Measurements from ENCODE around the gene ADAM15. TPM values are rescaled to one million over a fixed set of nuclear protein-coding genes. Genes with fewer than 3 reads are reported as not detected.
A peak's percentile ranks its signal among the peaks of the same experiment; 100 is the strongest.

The ADAM15 gene
- total RNA-seq, 1 donor from 2014 or later: 15.7 TPM

GRCh38 chr1:155081472-155082300 lies 30.6 kb downstream of the ADAM15 start:
- peak overlapping the region; percentile 98 for H3K4me2 ChIP-seq
- no peaks in the 10 kb centered on the region for H3K79me2 ChIP-seq (ENCODE audit: low read depth)
- H3K4me3 ChIP-seq: peak overlapping the region; percentile 80
- no peaks in the 10 kb centered on the region for H3K9me3 ChIP-seq (ENCODE audit: low read depth)
- TF ChIP-seq EZH2 (IDR thresholded peaks at IDR 0.05): peak; percentile 96
- no peak for TF ChIP-seq CTCF (IDR thresholded peaks at IDR 0.05)
- no peak for TF ChIP-seq EZH2phosphoT487 (IDR thresholded peaks at IDR 0.05)
- H4K20me1 ChIP-seq (ENCODE audit: low read depth): peaks cover 29% of the 10 kb centered on the region
- H3K9ac ChIP-seq: no peak overlapping the region
- Mint-ChIP-seq H3K27me3 (ENCODE audit: insufficient read depth, low read depth) (peaks cover 46% of the 10 kb centered on the region), H3K4me1 (peaks cover 50% of the 10 kb centered on the region), H3K4me3 (peak overlapping the region; percentile 82), H3K36me3 (no peaks in the 10 kb centered on the region), H3K27ac (no peak overlapping the region), H3K9me3 (no peaks in the 10 kb centered on the region)
- H2AFZ ChIP-seq (replicated peaks): no peak overlapping the region
- peaks cover 59% of the 10 kb centered on the region for H3F3A ChIP-seq (ENCODE audit: low read depth)
- H3K4me1 ChIP-seq: peaks cover 28% of the 10 kb centered on the region
- H3K27ac ChIP-seq: no peak overlapping the region
- no peaks in the 10 kb centered on the region for H3K36me3 ChIP-seq
- peak; percentile 57 for DNase-seq (ENCODE audit: low spot score)
- peaks cover 75% of the 10 kb centered on the region for H3K27me3 ChIP-seq

GRCh38 chr1:155082301-155083051 lies 31.4 kb downstream of the ADAM15 start:
- Mint-ChIP-seq H3K27me3 (ENCODE audit: insufficient read depth, low read depth) (peaks cover 51% of the 10 kb centered on the region), H3K4me3 (peak overlapping the region; percentile 80), H3K27ac (peak overlapping the region; percentile 82), H3K9me3 (no peaks in the 10 kb centered on the region), H3K4me1 (peaks cover 44% of the 10 kb centered on the region), H3K36me3 (no peaks in the 10 kb centered on the region)
- peaks cover 24% of the 10 kb centered on the region for H3K4me1 ChIP-seq
- peaks cover 56% of the 10 kb centered on the region for H3F3A ChIP-seq (ENCODE audit: low read depth)
- H3K27ac ChIP-seq: no peak overlapping the region
- no peaks in the 10 kb centered on the region for H3K79me2 ChIP-seq (ENCODE audit: low read depth)
- peaks cover 32% of the 10 kb centered on the region for H4K20me1 ChIP-seq (ENCODE audit: low read depth)
- H3K27me3 ChIP-seq: peaks cover 75% of the 10 kb centered on the region
- H3K36me3 ChIP-seq: no peaks in the 10 kb centered on the region
- H3K4me3 ChIP-seq: peak overlapping the region; percentile 80
- DNase-seq (ENCODE audit: low spot score): peak; percentile 51
- no peak overlapping the region for H2AFZ ChIP-seq (replicated peaks)
- H3K4me2 ChIP-seq: peak overlapping the region; percentile 98
- no peaks in the 10 kb centered on the region for H3K9me3 ChIP-seq (ENCODE audit: low read depth)
- TF ChIP-seq EZH2phosphoT487 (IDR thresholded peaks at IDR 0.05) (peak; percentile 97), EZH2 (IDR thresholded peaks at IDR 0.05) (peak; percentile 98), CTCF (IDR thresholded peaks at IDR 0.05) (no peak)
- no peak overlapping the region for H3K9ac ChIP-seq

GRCh38 chr1:155083052-155083541 lies 32.0 kb downstream of the ADAM15 start:
- H3K79me2 ChIP-seq (ENCODE audit: low read depth): no peaks in the 10 kb centered on the region
- H3K4me2 ChIP-seq: peak overlapping the region; percentile 98
- H3K9me3 ChIP-seq (ENCODE audit: low read depth): no peaks in the 10 kb centered on the region
- H3K27ac ChIP-seq: no peak overlapping the region
- peak overlapping the region; percentile 80 for H3K4me3 Mint-ChIP-seq
- TF ChIP-seq CTCF (IDR thresholded peaks at IDR 0.05): no peak
- no peak for TF ChIP-seq EZH2 (IDR thresholded peaks at IDR 0.05)
- TF ChIP-seq EZH2phosphoT487 (IDR thresholded peaks at IDR 0.05): no peak
- no peak for DNase-seq (ENCODE audit: low spot score)
- no peaks in the 10 kb centered on the region for H3K36me3 Mint-ChIP-seq
- H3K9ac ChIP-seq: no peak overlapping the region
- peaks cover 40% of the 10 kb centered on the region for H3K4me1 Mint-ChIP-seq
- peaks cover 51% of the 10 kb centered on the region for H3F3A ChIP-seq (ENCODE audit: low read depth)
- H3K9me3 Mint-ChIP-seq: no peaks in the 10 kb centered on the region
- H3K27ac Mint-ChIP-seq: peak overlapping the region; percentile 82
- peaks cover 32% of the 10 kb centered on the region for H4K20me1 ChIP-seq (ENCODE audit: low read depth)
- peaks cover 54% of the 10 kb centered on the region for H3K27me3 Mint-ChIP-seq (ENCODE audit: insufficient read depth, low read depth)
- no peaks in the 10 kb centered on the region for H3K36me3 ChIP-seq
- H3K4me3 ChIP-seq: no peak overlapping the region
- peaks cover 69% of the 10 kb centered on the region for H3K27me3 ChIP-seq
- no peak overlapping the region for H2AFZ ChIP-seq (replicated peaks)
- peaks cover 23% of the 10 kb centered on the region for H3K4me1 ChIP-seq

Measured in neural progenitor cell (in vitro differentiated cells).